ENCODE measurements around the gene INCENP. TPM values are rescaled to one million over a fixed set of nuclear protein-coding genes. Genes with fewer than 3 reads are reported as not detected.

Gene INCENP
- total and polyA plus RNA-seq, 2 donors (not counting 1 experiment from before 2014, with no cell fraction given), result 8.9 to 37.8 TPM

DNA sequence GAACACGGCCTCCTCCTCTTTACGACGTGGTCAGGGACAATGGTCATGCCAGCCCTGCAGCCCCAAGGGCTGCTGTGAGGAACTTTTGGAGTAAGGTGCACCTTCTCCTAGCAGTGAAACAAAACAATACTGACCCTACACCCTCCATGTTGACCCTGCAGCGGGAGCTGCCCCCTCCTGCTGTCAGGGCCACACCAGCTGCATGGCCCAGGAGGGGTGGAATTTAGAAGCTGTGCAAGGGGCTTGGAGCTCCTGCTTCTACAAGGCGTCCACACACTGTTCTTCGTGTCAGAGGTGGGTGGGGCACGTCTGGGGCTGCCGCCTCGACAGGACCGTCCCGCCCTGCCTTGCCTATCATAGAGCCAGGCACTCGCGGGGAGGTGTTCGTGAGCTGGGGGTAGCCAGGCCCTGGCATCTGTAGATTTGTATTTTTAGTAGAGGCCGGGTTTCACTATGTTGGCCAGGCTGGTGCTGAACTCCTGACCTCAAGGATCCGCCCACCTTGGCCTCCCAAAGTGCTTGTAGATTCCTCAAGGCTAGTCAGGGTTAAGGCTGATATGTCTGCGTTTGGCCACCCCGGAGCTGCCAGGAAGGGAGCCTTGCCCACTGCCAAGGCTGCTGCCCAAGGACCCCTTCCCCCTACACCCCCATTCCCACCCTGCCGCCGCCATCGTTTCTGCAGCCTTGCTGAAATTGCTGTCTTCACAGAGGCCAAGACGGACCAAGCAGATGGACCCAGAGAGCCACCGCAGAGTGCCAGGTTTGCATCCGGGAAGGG, 15.9 kb downstream of the INCENP start:
- no peak for DNase-seq
- H3K9me3 Mint-ChIP-seq (ENCODE audit: insufficient read depth), result no peaks in the 10 kb centered on the region
- no peaks in the 10 kb centered on the region for H3K9me3 ChIP-seq (ENCODE audit: control extremely low read depth in 1 of 3, control insufficient read depth in 2 of 3, insufficient read depth in 1 of 3, low read length in 2 of 3)
- H3K9ac ChIP-seq (ENCODE audit: low read length), result no peak overlapping the region
- H3K4me2 ChIP-seq (replicated peaks; ENCODE audit: low read depth, low read length, poor library complexity, severe bottlenecking), result no peak overlapping the region
- no peak overlapping the region for H3K27ac Mint-ChIP-seq
- H3K4me3 Mint-ChIP-seq, result no peak overlapping the region
- TF ChIP-seq EZH2 (IDR thresholded peaks at IDR 0.05; ENCODE audit: borderline replicate concordance, insufficient read depth, low read depth, low read length, poor library complexity, severe bottlenecking), result no peak
- TF ChIP-seq, protein P1, sequence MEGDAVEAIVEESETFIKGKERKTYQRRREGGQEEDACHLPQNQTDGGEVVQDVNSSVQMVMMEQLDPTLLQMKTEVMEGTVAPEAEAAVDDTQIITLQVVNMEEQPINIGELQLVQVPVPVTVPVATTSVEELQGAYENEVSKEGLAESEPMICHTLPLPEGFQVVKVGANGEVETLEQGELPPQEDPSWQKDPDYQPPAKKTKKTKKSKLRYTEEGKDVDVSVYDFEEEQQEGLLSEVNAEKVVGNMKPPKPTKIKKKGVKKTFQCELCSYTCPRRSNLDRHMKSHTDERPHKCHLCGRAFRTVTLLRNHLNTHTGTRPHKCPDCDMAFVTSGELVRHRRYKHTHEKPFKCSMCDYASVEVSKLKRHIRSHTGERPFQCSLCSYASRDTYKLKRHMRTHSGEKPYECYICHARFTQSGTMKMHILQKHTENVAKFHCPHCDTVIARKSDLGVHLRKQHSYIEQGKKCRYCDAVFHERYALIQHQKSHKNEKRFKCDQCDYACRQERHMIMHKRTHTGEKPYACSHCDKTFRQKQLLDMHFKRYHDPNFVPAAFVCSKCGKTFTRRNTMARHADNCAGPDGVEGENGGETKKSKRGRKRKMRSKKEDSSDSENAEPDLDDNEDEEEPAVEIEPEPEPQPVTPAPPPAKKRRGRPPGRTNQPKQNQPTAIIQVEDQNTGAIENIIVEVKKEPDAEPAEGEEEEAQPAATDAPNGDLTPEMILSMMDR (IDR thresholded peaks at IDR 0.05), result no peak
- intact Hi-C loops (cut with micrococcal nuclease), result no loop called here
- no peaks in the 10 kb centered on the region for H3K27me3 Mint-ChIP-seq
- no peaks in the 10 kb centered on the region for H3K4me1 ChIP-seq (ENCODE audit: control insufficient read depth in 2 of 2, insufficient read depth in 2 of 2, low read length in 2 of 2)
- peaks cover 0 to 47% of the 10 kb centered on the region in 2 experiments for H3K36me3 ChIP-seq (replicated peaks in 1 of 2; ENCODE audit: control extremely low read depth in 1 of 2, control insufficient read depth in 1 of 2, extremely low read depth in 1 of 2, insufficient read depth in 2 of 2, low read length in 1 of 2)
- H3K79me2 ChIP-seq (ENCODE audit: control insufficient read depth, insufficient read depth, low read length), result peaks cover 2% of the 10 kb centered on the region
- CTCF ChIA-PET, result no interaction called here
- POLR2A ChIA-PET, result no interaction called here
- no peak for ATAC-seq (ENCODE audit: low read depth)
- no peaks in the 10 kb centered on the region for H3K27me3 ChIP-seq (replicated peaks in 1 of 4; ENCODE audit: control extremely low read depth in 1 of 4, control insufficient read depth in 3 of 4, insufficient read depth in 4 of 4, low read length in 3 of 4)
- WGBS (ENCODE audit: insufficient coverage), result 98% methylated on average over 17 of the region's 24 CpGs
- peaks cover 2% of the 10 kb centered on the region for H3K4me1 Mint-ChIP-seq
- H2AFZ ChIP-seq (ENCODE audit: insufficient read depth, low read depth, low read length, poor library complexity, severe bottlenecking), result no peak overlapping the region
- H3K27ac ChIP-seq (ENCODE audit: low read length in 2 of 2), result no peak overlapping the region
- no peaks in the 10 kb centered on the region for H4K20me1 ChIP-seq (ENCODE audit: control insufficient read depth, insufficient read depth, low read length, poor library complexity, severe bottlenecking)
- no peak overlapping the region for H3K4me3 ChIP-seq (ENCODE audit: control extremely low read depth in 1 of 5, extremely low read depth in 1 of 5, insufficient read depth in 1 of 5, low read depth in 2 of 5, low read length in 4 of 5)

DNA sequence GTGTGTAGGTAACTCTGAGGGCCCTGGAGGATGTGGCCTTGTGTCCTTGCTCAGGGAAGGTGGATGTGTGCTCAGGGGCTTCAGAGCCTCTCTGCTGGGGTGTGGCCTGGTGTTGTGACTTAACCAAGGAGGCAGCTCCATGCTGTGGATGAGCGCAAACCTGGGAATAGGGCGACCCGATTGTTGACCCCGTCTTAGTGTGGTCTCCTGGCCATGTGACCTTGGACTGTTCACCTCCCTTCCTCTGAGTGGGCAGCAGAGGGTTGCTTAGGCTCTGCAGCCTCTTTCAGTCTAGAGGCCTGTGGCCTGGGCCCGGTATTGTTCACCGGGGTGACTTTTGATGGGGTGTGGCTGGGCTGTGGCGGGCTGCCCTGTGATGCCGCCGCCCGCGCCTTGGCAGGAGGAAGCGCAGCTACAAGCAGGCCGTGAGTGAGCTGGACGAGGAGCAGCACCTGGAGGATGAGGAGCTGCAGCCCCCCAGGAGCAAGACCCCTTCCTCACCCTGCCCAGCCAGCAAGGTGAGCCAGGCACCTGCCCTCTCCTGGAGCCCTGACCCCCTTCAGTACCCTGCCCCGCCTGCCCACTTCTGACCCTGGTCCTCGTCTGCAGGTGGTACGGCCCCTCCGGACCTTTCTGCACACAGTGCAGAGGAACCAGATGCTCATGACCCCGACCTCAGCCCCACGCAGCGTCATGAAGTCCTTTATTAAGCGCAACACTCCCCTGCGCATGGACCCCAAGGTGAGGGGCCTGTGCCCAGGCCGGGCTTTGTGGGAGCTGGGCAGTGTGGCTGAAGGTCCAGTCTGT, 16.7 kb downstream of the INCENP start:
- Histone ChIP-seq H3K36me3 (replicated peaks in 1 of 2; ENCODE audit: control extremely low read depth in 1 of 2, control insufficient read depth in 1 of 2, extremely low read depth in 1 of 2, insufficient read depth in 2 of 2, low read length in 1 of 2) (peaks cover 0 to 53% of the 10 kb centered on the region in 2 experiments), H2AFZ (ENCODE audit: insufficient read depth, low read depth, low read length, poor library complexity, severe bottlenecking) (no peak overlapping the region), H4K20me1 (ENCODE audit: control insufficient read depth, insufficient read depth, low read length, poor library complexity, severe bottlenecking) (no peaks in the 10 kb centered on the region), H3K4me3 (ENCODE audit: control extremely low read depth in 1 of 5, extremely low read depth in 1 of 5, insufficient read depth in 1 of 5, low read depth in 2 of 5, low read length in 4 of 5) (no peak overlapping the region), H3K27ac (ENCODE audit: low read length in 2 of 2) (no peak overlapping the region), H3K9me3 (ENCODE audit: control extremely low read depth in 1 of 3, control insufficient read depth in 2 of 3, insufficient read depth in 1 of 3, low read length in 2 of 3) (no peaks in the 10 kb centered on the region), H3K4me2 (replicated peaks; ENCODE audit: low read depth, low read length, poor library complexity, severe bottlenecking) (no peak overlapping the region), H3K79me2 (ENCODE audit: control insufficient read depth, insufficient read depth, low read length) (peaks cover 2% of the 10 kb centered on the region), H3K4me1 (ENCODE audit: control insufficient read depth in 2 of 2, insufficient read depth in 2 of 2, low read length in 2 of 2) (no peaks in the 10 kb centered on the region), H3K27me3 (replicated peaks in 1 of 4; ENCODE audit: control extremely low read depth in 1 of 4, control insufficient read depth in 3 of 4, insufficient read depth in 4 of 4, low read length in 3 of 4) (no peaks in the 10 kb centered on the region), H3K9ac (ENCODE audit: low read length) (no peak overlapping the region)
- DNase-seq, result no peak
- intact Hi-C loops (cut with micrococcal nuclease), result no loop called here
- H3K27ac Mint-ChIP-seq, result no peak overlapping the region
- WGBS (ENCODE audit: insufficient coverage), result 98% methylated on average over 18 of the region's 24 CpGs
- H3K9me3 Mint-ChIP-seq (ENCODE audit: insufficient read depth), result no peaks in the 10 kb centered on the region
- ChIA-PET CTCF (no interaction called here), POLR2A (no interaction called here)
- ATAC-seq (ENCODE audit: low read depth), result no peak
- no peaks in the 10 kb centered on the region for H3K4me1 Mint-ChIP-seq
- TF ChIP-seq, protein P1 (IDR thresholded peaks at IDR 0.05), result no peak
- no peak for TF ChIP-seq EZH2 (IDR thresholded peaks at IDR 0.05; ENCODE audit: borderline replicate concordance, insufficient read depth, low read depth, low read length, poor library complexity, severe bottlenecking)
- no peak overlapping the region for H3K4me3 Mint-ChIP-seq
- no peaks in the 10 kb centered on the region for H3K27me3 Mint-ChIP-seq

Data from B cell (primary cell).